ENCODE data around the gene SLC35E1.
"Not testable (repeated sequence)": the region's sequence is repeated elsewhere in the genome, so short reads cannot be mapped to it uniquely, and the experiment has no call there.

Gene SLC35E1

GRCh38 chr19:16522559-16523377 lies 49.4 kb downstream of the SLC35E1 start:
- no peak for DNase-seq (ENCODE audit: low spot score)

DNA sequence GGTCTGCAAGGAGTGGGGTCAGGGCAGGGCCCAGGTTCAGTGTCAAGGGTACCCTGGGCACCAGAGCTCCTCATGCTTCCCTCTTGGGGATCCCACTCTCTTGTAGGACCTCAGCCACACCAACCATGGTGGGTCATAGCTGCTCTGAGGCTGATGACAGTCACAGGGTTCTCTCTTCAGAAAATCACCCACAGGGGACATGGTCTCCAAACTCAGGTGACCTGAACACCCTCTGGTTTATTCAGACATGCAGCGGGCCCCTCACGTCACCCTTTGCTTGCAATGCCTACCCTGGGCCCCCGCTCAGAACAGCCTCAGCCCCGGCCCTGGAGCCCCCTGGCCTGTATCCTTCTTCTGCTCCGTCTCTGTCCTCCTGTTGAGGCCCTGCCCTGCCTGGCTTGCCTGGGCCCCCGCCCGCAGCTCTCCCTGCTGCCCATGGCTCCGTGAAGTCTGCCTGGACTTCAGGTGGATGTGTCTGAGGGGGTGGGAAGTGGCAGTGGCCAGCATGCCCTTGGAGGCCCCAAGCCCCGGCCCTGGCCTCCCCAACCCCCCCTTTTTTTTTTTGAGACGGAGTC lies 50.4 kb downstream of the SLC35E1 start:
- no peak for DNase-seq (ENCODE audit: low spot score)

- no peak for DNase-seq (ENCODE audit: low spot score)
Observed at GRCh38 chr19:16520986-16521624, 51.1 kb downstream of the SLC35E1 start.

DNA sequence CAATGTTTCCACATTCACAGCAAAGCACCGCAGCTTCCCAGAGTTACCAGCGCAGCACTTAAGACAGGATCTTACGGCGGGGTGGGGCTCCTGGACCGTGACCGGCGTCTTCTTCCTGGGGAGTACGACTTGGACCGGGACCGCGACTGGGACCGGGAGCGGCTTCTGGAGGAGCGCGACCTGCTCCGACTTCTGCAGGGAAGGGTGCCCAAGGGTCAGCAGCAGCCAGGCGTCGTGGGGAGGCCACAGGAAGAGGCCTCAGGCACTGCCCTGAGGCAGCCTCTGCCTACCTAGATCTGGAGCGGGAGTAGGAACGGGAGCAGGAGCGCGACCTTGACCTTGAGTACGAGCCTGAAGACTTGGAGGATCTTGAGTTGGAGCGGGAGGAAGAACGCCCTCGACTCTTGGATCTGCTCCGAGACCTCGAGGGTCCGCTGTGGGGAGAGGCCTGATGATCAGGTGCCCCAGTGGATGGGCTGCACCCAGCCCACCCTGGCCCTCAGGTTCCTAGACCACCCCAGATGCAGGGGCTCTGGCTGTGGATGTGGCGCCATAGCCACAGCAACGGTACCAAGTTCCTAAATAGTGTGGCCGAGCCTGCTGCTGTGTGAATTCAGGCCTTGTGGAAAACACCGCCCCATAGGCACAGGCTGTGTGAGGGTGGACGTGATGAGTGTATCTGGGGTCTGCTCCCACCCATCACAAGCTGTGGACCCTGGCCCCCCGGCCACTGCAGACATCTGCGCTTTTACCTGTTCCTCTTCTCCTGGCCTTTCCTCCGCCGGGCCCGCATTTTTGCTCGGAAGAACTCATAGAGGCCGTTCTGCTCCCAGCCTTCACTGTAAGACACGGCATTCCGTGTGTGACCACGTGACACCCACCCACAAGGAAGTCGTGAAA lies 51.9 kb downstream of the SLC35E1 start:
- no peak for DNase-seq (ENCODE audit: low spot score)

- DNase-seq (ENCODE audit: low spot score): no peak
Observed at GRCh38 chr19:16519230-16519687, 53.0 kb downstream of the SLC35E1 start.

GRCh38 chr19:16518483-16519229 lies 53.6 kb downstream of the SLC35E1 start:
- no peak for DNase-seq (ENCODE audit: low spot score)

DNA sequence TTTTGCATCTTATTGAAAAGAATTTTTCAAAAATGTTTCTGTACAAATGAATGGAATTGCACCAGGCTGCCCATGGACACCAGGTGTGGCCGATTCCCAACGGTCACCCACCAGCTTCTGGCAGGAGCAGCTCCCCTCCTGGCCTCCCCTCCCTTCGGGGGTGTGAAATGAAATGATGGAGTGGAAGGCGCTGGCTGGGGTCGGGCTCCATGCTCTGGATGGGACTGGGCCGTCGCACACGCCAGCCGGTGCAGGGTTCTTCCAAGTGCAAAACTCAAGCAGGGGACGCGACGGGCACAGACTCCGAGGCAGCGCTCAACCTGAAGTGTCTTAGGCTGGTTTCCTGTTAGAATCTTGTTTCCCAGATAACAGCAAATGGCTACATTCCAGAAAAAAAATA lies 54.2 kb downstream of the SLC35E1 start:
- DNase-seq (ENCODE audit: low spot score): no peak

DNA sequence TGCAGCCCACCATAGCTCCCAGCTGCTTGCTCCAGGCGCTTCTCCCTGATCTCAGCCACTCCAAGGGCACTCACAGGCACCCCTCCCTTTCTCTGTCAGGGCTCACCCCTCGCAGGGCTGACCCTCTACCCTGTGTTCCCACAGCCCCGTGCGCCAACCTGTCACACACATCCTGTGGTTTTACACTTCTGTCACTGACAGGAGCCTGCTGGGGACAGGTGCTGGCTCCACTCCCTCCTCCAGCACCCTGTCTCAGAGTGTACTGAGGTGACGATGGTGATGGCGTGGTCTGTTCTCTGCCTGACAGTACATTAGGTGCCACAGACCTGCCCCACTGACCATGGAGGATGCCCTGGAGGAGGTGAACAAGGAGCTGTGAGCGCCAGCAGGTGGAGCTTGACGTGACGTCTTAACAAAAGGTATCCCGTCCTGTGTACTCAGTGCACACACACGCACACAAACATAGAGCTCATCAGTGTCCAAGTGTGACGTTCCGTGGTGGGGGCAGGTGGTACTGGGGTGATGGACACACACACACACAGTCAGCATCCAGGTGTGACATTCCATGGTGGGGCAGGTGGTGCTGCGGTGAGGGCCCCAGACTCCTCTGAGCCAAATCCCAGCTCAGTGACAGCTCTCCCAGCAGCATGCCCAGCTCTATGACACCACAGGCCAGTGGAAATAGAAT lies 55.1 kb downstream of the SLC35E1 start:
- DNase-seq (ENCODE audit: low spot score): no peak

- DNase-seq (ENCODE audit: low spot score): no peak
Observed at GRCh38 chr19:16516381-16516780, 55.8 kb downstream of the SLC35E1 start.

- DNase-seq (ENCODE audit: low spot score): no peak
Observed at GRCh38 chr19:16514383-16515019, 57.7 kb downstream of the SLC35E1 start.

DNA sequence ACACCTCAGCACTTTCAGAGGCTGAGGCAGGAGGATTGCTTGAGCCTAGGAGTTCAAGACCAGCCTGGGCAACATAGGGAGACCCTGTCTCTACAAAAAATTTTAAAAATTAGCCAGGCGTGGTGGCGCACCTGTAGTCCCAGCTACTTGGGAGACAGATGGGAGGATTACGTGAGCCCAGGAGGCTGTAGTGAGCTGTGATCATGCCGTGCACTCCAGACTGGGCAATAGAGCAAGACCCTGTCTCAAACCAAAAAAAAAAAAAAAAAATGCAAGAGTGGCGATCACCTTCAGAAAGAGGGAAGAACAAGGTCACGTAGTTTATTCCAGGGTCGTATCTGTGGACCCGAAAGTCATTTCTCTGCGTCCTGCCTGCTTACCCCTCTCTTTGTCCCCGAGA lies 59.6 kb downstream of the SLC35E1 start:
- not testable (repeated sequence) for DNase-seq (ENCODE audit: low spot score)

DNA sequence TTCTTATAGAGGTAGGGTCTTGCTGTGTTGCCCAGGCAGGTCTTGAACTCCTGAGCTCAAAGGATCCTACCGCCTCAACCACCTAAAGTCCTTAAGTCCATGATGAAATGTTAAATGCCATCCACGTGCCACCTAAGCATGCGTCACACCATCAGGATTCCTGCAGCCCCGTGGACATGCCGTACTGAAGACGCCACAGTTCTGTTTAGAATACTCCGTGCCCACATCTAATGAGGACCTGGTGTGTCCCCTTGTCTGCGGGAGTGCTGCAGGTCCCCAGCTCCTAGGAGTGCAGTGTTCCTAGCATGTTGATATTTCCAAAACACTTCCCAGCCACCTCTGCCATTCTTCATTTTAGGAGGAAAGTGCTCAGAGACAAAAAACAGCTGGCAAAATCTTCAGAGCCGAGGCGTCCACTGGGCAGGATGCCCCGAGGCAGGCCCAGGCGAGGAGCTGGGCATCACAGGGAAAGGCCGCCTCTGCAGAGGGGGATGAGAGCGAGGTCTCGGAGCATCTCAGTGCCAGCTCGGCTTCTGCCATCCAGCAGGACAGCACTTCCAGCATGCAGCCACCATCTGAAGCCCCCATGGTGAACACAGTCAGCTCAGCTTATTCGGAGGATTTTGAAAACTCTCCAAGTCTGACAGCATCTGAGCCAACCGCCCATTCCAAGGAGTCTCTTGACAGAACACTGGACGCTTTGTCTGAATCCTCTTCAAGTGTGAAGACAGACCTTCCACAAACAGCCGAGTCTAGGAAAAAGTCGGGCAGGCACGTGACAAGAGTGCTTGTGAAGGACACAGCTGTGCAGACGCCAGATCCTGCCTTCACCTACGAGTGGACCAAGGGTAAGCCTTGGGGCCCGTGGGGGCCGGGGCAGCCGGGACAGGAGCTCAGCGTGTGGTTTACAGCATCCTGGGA lies 62.8 kb downstream of the SLC35E1 start:
- DNase-seq (ENCODE audit: low spot score): no peak

DNA sequence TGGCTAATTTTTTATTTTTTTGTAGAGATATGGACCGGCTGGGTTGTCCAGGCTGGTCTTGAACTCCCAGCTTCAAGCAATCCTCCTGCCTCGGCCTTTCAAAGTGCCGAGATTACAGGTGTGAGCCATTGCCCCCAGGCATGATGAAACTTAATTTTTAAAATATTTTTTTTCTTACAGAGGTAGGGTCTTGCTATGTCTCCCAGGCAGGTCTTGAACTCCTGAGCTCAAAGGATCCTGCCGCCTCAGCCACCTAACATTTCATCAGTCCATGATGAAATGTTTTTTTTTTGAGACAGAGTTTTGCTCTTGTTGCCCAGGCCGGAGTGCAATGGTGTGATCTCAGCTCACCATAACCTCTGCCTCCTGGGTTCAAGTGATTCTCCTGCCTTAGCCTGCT lies 63.7 kb downstream of the SLC35E1 start:
- DNase-seq (ENCODE audit: low spot score): no peak

GRCh38 chr19:16506961-16507360 lies 65.3 kb downstream of the SLC35E1 start:
- DNase-seq (ENCODE audit: low spot score): no peak

DNA sequence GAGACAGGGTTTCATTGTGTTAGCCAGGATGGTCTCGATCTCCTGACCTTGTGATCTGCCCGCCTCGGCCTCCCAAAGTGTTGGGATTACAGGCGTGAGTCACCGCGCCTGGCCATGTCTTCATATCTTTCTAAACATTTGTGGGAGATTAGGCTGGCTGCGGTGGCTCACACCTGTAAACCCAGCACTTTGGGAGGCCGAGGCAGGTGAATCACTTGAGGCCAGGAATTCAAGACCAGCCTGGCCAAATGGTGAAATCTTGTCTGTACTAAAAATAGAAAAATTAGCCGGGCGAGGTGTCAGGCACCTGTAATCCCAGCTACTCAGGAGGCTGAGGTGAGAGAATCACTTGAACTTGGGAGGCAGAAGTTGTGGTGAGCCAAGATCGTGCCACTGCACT lies 66.1 kb downstream of the SLC35E1 start:
- not testable (repeated sequence) for DNase-seq (ENCODE audit: low spot score)

- DNase-seq (ENCODE audit: low spot score): no peak
Observed at GRCh38 chr19:16504271-16504670, 67.9 kb downstream of the SLC35E1 start.

Data from RKO (cell line).